Brain microvascular endothelial cell (primary cell): ENCODE data around the gene MUC5B.

Experiments used
- DNase-seq: peaks from one replicate; pipeline ENCODE4 v3.0.0-alpha.2; 2020
- H3K27ac ChIP-seq: fragments of 250-450 bp; sonication (Bioruptor Pico); 2 replicates; pipeline ENCODE4 v1.5.1; 2020; ENCODE audit warnings: mild to moderate bottlenecking, moderate library complexity
- H3K27me3 ChIP-seq: fragments of 250-450 bp; sonication (Bioruptor Pico); replicated peaks from 2 replicates; pipeline ENCODE4 v1.5.1; 2020; ENCODE audit warnings: mild to moderate bottlenecking
- H3K36me3 ChIP-seq: fragments of 250-450 bp; sonication (Bioruptor Pico); replicated peaks from 2 replicates; pipeline ENCODE4 v1.5.1; 2020; ENCODE audit warnings: mild to moderate bottlenecking
- H3K4me3 ChIP-seq: 2 replicates; pipeline ENCODE4 v1.5.1; 2011; ENCODE audit warnings: low read depth, mild to moderate bottlenecking, control low read depth, low read length, moderate library complexity
- in situ Hi-C: cut with HindIII; loops from 2 replicates; pipeline ENCODE4 v1.10.0; 2017; ENCODE audit warnings: low sequenced_read_pairs, low pct_ligation_motif_present
- TF ChIP-seq, protein P1 (sequence below): IDR thresholded peaks from 2 replicates; pipeline ENCODE4 v1.5.1; 2011; ENCODE audit warnings: low read depth, mild to moderate bottlenecking, moderate library complexity, low read length, control low read depth, inconsistent platforms; ENCODE audit errors: missing control alignments

Gene MUC5B

DNA sequence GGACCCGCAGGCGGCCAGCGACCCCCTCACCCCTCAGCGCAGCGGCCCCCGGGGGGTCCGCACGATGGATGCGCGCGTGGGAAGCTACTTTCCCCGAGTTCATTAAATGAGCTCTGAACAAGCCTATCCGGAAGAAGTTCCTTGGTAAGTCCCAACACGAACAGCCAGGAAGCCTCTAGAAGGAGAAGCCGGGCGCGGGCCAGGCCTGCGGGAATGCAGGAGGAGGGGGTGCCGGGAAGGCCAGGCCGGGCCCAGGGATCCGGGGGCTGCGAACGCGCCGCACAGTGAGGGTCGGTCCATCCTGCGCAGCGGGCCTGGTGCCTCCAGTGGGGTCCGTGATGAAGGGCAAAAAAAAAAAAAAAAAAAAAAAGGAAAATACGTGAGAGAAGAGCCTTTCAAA, 49.7 kb downstream of the MUC5B start:
- TF ChIP-seq, protein P1, sequence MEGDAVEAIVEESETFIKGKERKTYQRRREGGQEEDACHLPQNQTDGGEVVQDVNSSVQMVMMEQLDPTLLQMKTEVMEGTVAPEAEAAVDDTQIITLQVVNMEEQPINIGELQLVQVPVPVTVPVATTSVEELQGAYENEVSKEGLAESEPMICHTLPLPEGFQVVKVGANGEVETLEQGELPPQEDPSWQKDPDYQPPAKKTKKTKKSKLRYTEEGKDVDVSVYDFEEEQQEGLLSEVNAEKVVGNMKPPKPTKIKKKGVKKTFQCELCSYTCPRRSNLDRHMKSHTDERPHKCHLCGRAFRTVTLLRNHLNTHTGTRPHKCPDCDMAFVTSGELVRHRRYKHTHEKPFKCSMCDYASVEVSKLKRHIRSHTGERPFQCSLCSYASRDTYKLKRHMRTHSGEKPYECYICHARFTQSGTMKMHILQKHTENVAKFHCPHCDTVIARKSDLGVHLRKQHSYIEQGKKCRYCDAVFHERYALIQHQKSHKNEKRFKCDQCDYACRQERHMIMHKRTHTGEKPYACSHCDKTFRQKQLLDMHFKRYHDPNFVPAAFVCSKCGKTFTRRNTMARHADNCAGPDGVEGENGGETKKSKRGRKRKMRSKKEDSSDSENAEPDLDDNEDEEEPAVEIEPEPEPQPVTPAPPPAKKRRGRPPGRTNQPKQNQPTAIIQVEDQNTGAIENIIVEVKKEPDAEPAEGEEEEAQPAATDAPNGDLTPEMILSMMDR = no peak
- peaks cover 13% of the 10 kb centered on the region for H3K36me3 ChIP-seq
- H3K4me3 ChIP-seq = no peak overlapping the region
- no peak overlapping the region for H3K27ac ChIP-seq
- no peak for DNase-seq
- H3K27me3 ChIP-seq = no peaks in the 10 kb centered on the region
- in situ Hi-C loops = no loop called here

- TF ChIP-seq, protein P1 = no peak
- Histone ChIP-seq H3K36me3 (peaks cover 13% of the 10 kb centered on the region), H3K27ac (no peak overlapping the region), H3K4me3 (no peak overlapping the region), H3K27me3 (no peaks in the 10 kb centered on the region)
- in situ Hi-C loops = no loop called here
- DNase-seq = no peak
Observed at GRCh38 chr11:1274501-1274900, 51.6 kb downstream of the MUC5B start.

- Histone ChIP-seq H3K4me3 (no peak overlapping the region), H3K27ac (no peak overlapping the region), H3K36me3 (peaks cover 16% of the 10 kb centered on the region), H3K27me3 (no peaks in the 10 kb centered on the region)
- in situ Hi-C loops = no loop called here
- TF ChIP-seq, protein P1 = no peak
- DNase-seq = no peak
Observed at GRCh38 chr11:1275021-1275420, 52.2 kb downstream of the MUC5B start.

DNA sequence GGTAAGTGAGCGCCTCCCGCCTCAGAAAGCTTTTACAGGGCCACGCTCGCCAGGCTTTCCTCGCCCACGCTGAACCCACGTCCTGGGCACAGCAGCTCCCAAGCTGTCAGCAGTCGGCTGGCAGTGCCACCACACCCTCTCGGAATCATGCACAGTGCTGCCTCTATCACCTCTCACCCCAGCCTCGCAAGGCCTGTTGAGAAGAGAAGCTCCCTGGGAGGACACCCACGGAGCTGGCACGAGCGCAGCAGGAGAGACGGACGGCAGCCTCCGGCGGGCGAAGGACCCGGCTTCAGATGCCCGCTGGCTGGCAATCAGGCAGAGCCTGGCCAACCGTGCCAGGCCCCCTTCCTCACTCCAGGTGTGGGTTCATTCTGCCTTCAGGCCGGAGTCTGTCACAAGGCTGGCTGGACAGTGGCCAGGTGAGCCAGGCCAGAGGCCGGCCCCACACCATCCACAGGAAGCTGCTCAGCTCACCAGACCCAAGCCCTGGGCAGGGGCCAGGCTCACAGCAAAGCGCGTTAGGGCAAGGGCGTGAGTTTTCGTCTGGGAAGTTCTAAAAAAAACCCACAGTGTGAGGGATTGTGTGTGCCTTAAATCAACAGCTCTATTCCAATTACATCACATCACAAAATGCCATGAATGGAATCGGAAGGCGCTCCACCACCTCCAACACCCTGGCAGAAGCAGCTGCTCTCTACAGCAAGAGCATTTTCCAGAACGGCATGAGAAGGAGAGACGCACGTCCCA, 53.4 kb downstream of the MUC5B start:
- TF ChIP-seq, protein P1 = no peak

GRCh38 chr11:1276866-1277615, 54.2 kb downstream of the MUC5B start:
- DNase-seq = no peak
- Histone ChIP-seq H3K27ac (no peak overlapping the region), H3K36me3 (peaks cover 28% of the 10 kb centered on the region), H3K27me3 (no peaks in the 10 kb centered on the region), H3K4me3 (no peak overlapping the region)
- in situ Hi-C loops = no loop called here
- TF ChIP-seq, protein P1 = no peak

More for the DNA sequence above, 53.4 kb downstream of the MUC5B start:
- Histone ChIP-seq H3K27me3 (no peaks in the 10 kb centered on the region), H3K36me3 (peaks cover 23% of the 10 kb centered on the region), H3K27ac (no peak overlapping the region), H3K4me3 (no peak overlapping the region)
- DNase-seq = no peak
- in situ Hi-C loops = no loop called here
